Loucy (cell line): ENCODE data around the gene SLC30A7.
"Not testable (repeated sequence)": the region's sequence is repeated elsewhere in the genome, so short reads cannot be mapped to it uniquely, and the experiment has no call there.

Experiments used
- H2AFZ ChIP-seq: fragments of 200-600 bp; sonication (generic); 2 replicates; pipeline ENCODE4 v1.6.0; 2016; ENCODE audit warnings: antibody characterized with exemption, mild to moderate bottlenecking, low read length, moderate library complexity
- H3F3A ChIP-seq: fragments of 200-600 bp; 2 replicates; pipeline ENCODE4 v1.6.0; 2016; ENCODE audit warnings: antibody characterized with exemption, low read depth, mild to moderate bottlenecking
- H3K27me3 ChIP-seq: fragments of 200-600 bp; sonication (generic); 2 replicates; pipeline ENCODE4 v1.6.1; 2014; ENCODE audit warnings: low read length, mild to moderate bottlenecking; ENCODE audit not compliant: insufficient read depth, poor library complexity, severe bottlenecking
- H3K36me3 ChIP-seq: fragments of 200-600 bp; sonication (generic); 2 replicates; pipeline ENCODE4 v1.6.1; 2016; ENCODE audit warnings: low read length; ENCODE audit not compliant: insufficient read depth
- H3K4me1 ChIP-seq: fragments of 200-600 bp; sonication (generic); 2 replicates; pipeline ENCODE4 v1.5.1; 2014; ENCODE audit warnings: low read length, mild to moderate bottlenecking; ENCODE audit not compliant: insufficient read depth, poor library complexity, severe bottlenecking
- H3K4me2 ChIP-seq: fragments of 200-600 bp; sonication (generic); 2 replicates; pipeline ENCODE4 v1.6.0; 2014; ENCODE audit warnings: antibody characterized with exemption, low read length, low read depth, mild to moderate bottlenecking; ENCODE audit not compliant: poor library complexity, severe bottlenecking
- H3K4me3 ChIP-seq: fragments of 200-600 bp; sonication (generic); 2 replicates; pipeline ENCODE4 v1.5.1; 2014; ENCODE audit warnings: low read length, mild to moderate bottlenecking, mixed read lengths; ENCODE audit not compliant: poor library complexity, severe bottlenecking
- H3K79me2 ChIP-seq: fragments of 200-600 bp; sonication (generic); 2 replicates; pipeline ENCODE4 v1.6.1; 2014; ENCODE audit warnings: low read length; ENCODE audit not compliant: insufficient read depth
- H3K9ac ChIP-seq: fragments of 200-600 bp; sonication (generic); 2 replicates; pipeline ENCODE4 v1.6.0; 2014; ENCODE audit warnings: mild to moderate bottlenecking, low read depth, low read length, moderate library complexity; ENCODE audit not compliant: poor library complexity, severe bottlenecking
- H3K9me2 ChIP-seq: fragments of 200-600 bp; sonication (generic); replicated peaks from 2 replicates; pipeline ENCODE4 v1.6.1; 2016; ENCODE audit warnings: low read depth, low read length, mixed read lengths
- H3K9me3 ChIP-seq: fragments of 200-600 bp; sonication (generic); 2 replicates; pipeline ENCODE4 v1.6.1; 2014; ENCODE audit warnings: mild to moderate bottlenecking, antibody characterized with exemption, low read length, low read depth; ENCODE audit not compliant: insufficient read depth
- H4K20me1 ChIP-seq: fragments of 200-600 bp; sonication (generic); 2 replicates; pipeline ENCODE4 v1.6.0; 2014; ENCODE audit warnings: antibody characterized with exemption, low read length, mild to moderate bottlenecking; ENCODE audit not compliant: insufficient read depth, poor library complexity, severe bottlenecking
- EZH2phosphoT487 ChIP-seq: fragments of 200-600 bp; IDR thresholded peaks from 2 replicates; pipeline ENCODE4 v1.6.1; 2018; ENCODE audit warnings: antibody characterized with exemption, mild to moderate bottlenecking, moderate library complexity, borderline replicate concordance
- TF ChIP-seq, protein P1 (sequence below): fragments of 200-600 bp; sonication (generic); conservative IDR thresholded peaks from 2 replicates; pipeline ENCODE4 v1.5.1; 2014; ENCODE audit warnings: mild to moderate bottlenecking, antibody characterized with exemption, low read length

Gene SLC30A7

DNA sequence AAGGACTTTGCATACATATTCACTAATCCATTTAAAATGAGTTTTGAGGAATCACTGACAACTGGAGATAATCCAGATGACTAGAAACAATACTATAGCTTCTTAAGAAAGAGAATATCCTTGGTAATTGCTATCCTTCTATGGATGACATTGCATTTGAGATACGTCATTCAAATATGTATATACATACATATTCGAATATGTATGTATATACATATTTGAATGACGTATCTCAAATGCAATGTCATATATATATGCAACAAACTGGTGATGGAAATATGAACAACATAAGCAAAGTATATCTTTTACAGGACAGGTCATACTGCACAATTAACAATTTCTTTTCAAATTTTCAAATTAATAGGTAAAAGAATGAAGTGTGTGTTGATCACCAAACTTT lies 42.9 kb upstream of the SLC30A7 start:
- Histone ChIP-seq H3K4me3 (no peak overlapping the region), H3K79me2 (no peaks in the 10 kb centered on the region), H3K36me3 (no peaks in the 10 kb centered on the region), H3F3A (no peaks in the 10 kb centered on the region), H4K20me1 (no peaks in the 10 kb centered on the region), H3K4me2 (no peak overlapping the region), H2AFZ (no peak overlapping the region), H3K9me3 (no peaks in the 10 kb centered on the region), H3K27me3 (no peaks in the 10 kb centered on the region), H3K9me2 (no peaks in the 10 kb centered on the region), H3K9ac (no peak overlapping the region), H3K4me1 (no peaks in the 10 kb centered on the region)
- TF ChIP-seq EZH2phosphoT487: no peak
- TF ChIP-seq, protein P1, sequence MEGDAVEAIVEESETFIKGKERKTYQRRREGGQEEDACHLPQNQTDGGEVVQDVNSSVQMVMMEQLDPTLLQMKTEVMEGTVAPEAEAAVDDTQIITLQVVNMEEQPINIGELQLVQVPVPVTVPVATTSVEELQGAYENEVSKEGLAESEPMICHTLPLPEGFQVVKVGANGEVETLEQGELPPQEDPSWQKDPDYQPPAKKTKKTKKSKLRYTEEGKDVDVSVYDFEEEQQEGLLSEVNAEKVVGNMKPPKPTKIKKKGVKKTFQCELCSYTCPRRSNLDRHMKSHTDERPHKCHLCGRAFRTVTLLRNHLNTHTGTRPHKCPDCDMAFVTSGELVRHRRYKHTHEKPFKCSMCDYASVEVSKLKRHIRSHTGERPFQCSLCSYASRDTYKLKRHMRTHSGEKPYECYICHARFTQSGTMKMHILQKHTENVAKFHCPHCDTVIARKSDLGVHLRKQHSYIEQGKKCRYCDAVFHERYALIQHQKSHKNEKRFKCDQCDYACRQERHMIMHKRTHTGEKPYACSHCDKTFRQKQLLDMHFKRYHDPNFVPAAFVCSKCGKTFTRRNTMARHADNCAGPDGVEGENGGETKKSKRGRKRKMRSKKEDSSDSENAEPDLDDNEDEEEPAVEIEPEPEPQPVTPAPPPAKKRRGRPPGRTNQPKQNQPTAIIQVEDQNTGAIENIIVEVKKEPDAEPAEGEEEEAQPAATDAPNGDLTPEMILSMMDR: no peak

DNA sequence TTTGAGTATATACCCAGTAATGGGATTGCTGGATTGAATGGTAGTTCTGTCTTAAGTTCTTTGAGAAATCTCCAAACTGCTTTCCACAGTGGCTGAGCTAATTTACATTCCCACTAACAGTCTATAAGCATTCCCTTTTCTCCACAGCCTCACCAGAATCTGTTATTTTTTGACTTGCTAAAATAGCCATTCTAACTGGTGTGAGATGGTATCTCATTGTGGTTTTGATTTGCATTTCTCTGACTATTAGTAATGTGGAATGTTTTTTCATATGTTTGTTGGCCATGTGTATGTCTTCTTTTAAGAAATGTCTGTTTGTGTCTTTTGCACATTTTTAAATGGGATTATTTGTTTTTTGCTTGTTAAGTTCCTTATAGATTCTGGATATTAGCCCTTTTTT lies 40.8 kb upstream of the SLC30A7 start:
- not testable (repeated sequence) for H3K27me3 ChIP-seq, H3K9me2 ChIP-seq, H3K4me2 ChIP-seq, H3F3A ChIP-seq, H2AFZ ChIP-seq, H4K20me1 ChIP-seq, H3K9ac ChIP-seq, H3K4me3 ChIP-seq, H3K36me3 ChIP-seq, H3K9me3 ChIP-seq, H3K4me1 ChIP-seq, H3K79me2 ChIP-seq

DNA sequence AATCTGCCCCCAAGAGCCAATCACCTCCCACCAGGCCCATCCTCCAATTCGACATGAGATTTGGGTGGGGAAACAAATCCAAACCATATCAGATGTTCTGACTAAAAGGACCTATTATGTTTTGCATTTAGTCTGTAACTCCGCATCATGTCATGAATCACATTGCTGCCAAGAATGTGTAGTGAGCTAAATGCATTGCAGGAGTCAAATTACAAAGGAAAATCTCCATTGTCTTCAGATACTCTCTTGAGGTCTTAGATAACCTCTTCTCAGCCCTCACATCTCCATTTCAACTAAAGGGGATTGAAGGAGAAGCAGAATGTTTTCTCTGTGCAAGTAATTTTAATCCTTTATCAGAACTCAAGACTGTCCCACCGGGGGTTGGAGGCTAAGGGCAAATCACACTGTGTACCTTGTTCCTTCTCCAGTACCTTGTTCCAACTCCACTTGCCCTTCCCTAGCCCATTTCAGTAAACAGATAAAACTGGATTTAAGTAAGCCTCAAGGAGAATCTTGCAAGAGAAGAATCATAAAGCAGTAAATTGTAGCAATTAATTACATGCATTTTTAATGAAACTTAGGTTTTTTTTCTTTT lies 35.4 kb upstream of the SLC30A7 start:
- H3K9ac ChIP-seq: no peak overlapping the region
- H3K36me3 ChIP-seq: no peaks in the 10 kb centered on the region
- no peaks in the 10 kb centered on the region for H3K27me3 ChIP-seq
- no peak overlapping the region for H2AFZ ChIP-seq
- H3F3A ChIP-seq: no peaks in the 10 kb centered on the region
- no peaks in the 10 kb centered on the region for H4K20me1 ChIP-seq
- no peak overlapping the region for H3K4me2 ChIP-seq
- TF ChIP-seq, protein P1: no peak
- no peak for TF ChIP-seq EZH2phosphoT487
- no peaks in the 10 kb centered on the region for H3K9me2 ChIP-seq
- H3K4me1 ChIP-seq: no peaks in the 10 kb centered on the region
- H3K4me3 ChIP-seq: no peak overlapping the region
- H3K79me2 ChIP-seq: no peaks in the 10 kb centered on the region
- H3K9me3 ChIP-seq: no peaks in the 10 kb centered on the region

DNA sequence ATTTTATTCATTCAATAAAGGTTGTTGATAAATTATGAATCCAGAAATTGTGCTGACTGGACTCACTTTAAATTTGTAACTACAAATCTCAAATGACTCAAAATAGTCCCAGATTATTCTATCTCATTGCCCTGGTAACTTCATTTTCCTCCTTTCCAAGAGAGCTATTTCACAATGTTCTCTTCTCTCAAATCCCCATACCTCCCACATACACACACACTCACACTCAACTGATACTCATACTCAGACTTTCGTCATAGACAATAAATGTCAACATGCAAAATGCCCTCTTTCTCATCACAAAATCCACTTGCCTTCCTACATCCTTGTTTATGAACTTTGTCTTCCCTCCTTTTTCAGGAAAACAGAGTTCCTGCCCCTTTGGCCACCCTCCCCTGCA lies 34.5 kb upstream of the SLC30A7 start:
- H3F3A ChIP-seq: no peaks in the 10 kb centered on the region
- H3K4me1 ChIP-seq: no peaks in the 10 kb centered on the region
- no peaks in the 10 kb centered on the region for H3K36me3 ChIP-seq
- H3K4me2 ChIP-seq: no peak overlapping the region
- no peaks in the 10 kb centered on the region for H3K79me2 ChIP-seq
- TF ChIP-seq EZH2phosphoT487: no peak
- TF ChIP-seq, protein P1: no peak
- H3K9me2 ChIP-seq: no peaks in the 10 kb centered on the region
- H3K27me3 ChIP-seq: no peaks in the 10 kb centered on the region
- H4K20me1 ChIP-seq: no peaks in the 10 kb centered on the region
- H3K9me3 ChIP-seq: no peaks in the 10 kb centered on the region
- no peak overlapping the region for H3K9ac ChIP-seq
- no peak overlapping the region for H3K4me3 ChIP-seq
- H2AFZ ChIP-seq: no peak overlapping the region
